A673 (cell line): Measurements from ENCODE around the gene KANTR. TPM values are rescaled to one million over a fixed set of nuclear protein-coding genes. Genes with fewer than 3 reads are reported as not detected.
A peak's percentile ranks its signal among the peaks of the same experiment; 100 is the strongest.

Experiments
- BruUV-seq: library from RNA; stranded (reverse); fragments of 400-500 nt; replicated peaks from 2 replicates; lab custom pipeline; 2021; lab: Mats Ljungman, UMichigan
- CTCF ChIA-PET: fragments of 300-600 bp; sonication (Branson Sonifier 250); formaldehyde crosslinking; loops from one replicate; lab custom pipeline; 2022; ENCODE audit warnings: antibody characterized with exemption; lab: Charles Lee
- POLR2A ChIA-PET: fragments of 300-600 bp; sonication (Branson Sonifier 250); formaldehyde crosslinking; loops from one replicate; lab custom pipeline; 2022; ENCODE audit warnings: antibody characterized with exemption; ENCODE audit not compliant: low non-redundant PET; lab: Charles Lee
- DNase-seq: peaks from one replicate; pipeline ENCODE4 v3.0.0-alpha.2; 2015; ENCODE audit warnings: low spot score
- H3K27ac ChIP-seq: fragments of 200-600 bp; sonication (generic); 2 replicates; pipeline ENCODE4 v1.5.1; 2016; ENCODE audit warnings: mixed run types, low read depth, mild to moderate bottlenecking, mixed read lengths, antibody characterized with exemption, low read length; ENCODE audit not compliant: poor library complexity, severe bottlenecking
- H3K27me3 ChIP-seq: fragments of 200-600 bp; sonication (generic); replicated peaks from 2 replicates; pipeline ENCODE4 v1.6.1; 2017; ENCODE audit warnings: mixed run types, low read depth, mild to moderate bottlenecking, mixed read lengths, antibody characterized with exemption, low read length; ENCODE audit not compliant: insufficient read depth, poor library complexity
- H3K36me3 ChIP-seq: fragments of 200-600 bp; sonication (generic); 2 replicates; pipeline ENCODE4 v1.6.1; 2016; ENCODE audit warnings: mixed run types, mild to moderate bottlenecking, mixed read lengths, antibody characterized with exemption, low read length; ENCODE audit not compliant: insufficient read depth, poor library complexity, severe bottlenecking
- H3K4me1 ChIP-seq: fragments of 200-600 bp; sonication (generic); 2 replicates; pipeline ENCODE4 v1.6.1; 2017; ENCODE audit warnings: mixed run types, mild to moderate bottlenecking, mixed read lengths, antibody characterized with exemption, low read length; ENCODE audit not compliant: insufficient read depth, poor library complexity, severe bottlenecking
- H3K4me3 ChIP-seq: fragments of 200-600 bp; sonication (generic); 2 replicates; pipeline ENCODE4 v1.5.1; 2016; ENCODE audit warnings: low read depth, mixed run types, mild to moderate bottlenecking, mixed read lengths, low read length; ENCODE audit not compliant: poor library complexity, severe bottlenecking
- H3K9me3 ChIP-seq: fragments of 200-600 bp; sonication (generic); 2 replicates; pipeline ENCODE4 v1.6.1; 2016; ENCODE audit warnings: mixed run types, low read depth, mild to moderate bottlenecking, mixed read lengths, antibody characterized with exemption, low read length; ENCODE audit not compliant: poor library complexity, severe bottlenecking
- CTCF ChIP-seq: fragments of 300-800, 200-600 bp; sonication (generic); conservative IDR thresholded peaks from 2 replicates; pipeline ENCODE4 v1.5.1; 2017; ENCODE audit warnings: low read depth, mild to moderate bottlenecking, antibody characterized with exemption, low read length, moderate library complexity, mixed read lengths
- EZH2 ChIP-seq: fragments of 200-600 bp; sonication (generic); IDR thresholded peaks from 2 replicates; pipeline ENCODE4 v1.6.1; 2017; ENCODE audit warnings: borderline replicate concordance, low read depth, mild to moderate bottlenecking, mixed read lengths, antibody characterized with exemption, low read length; ENCODE audit not compliant: poor library complexity, severe bottlenecking
- intact Hi-C: fragments of 100-400 bp; cut with micrococcal nuclease; formaldehyde crosslinking; loops from one replicate; pipeline ENCODE4 v1.10.0; 2022; ENCODE audit not compliant: unreplicated experiment
- total RNA-seq: library from RNA; stranded (reverse); gene quantifications from 2 replicates; pipeline ENCODE4 v1.2.3, GENCODE V29; 2021

The KANTR gene
- total RNA-seq, 1 experiment from 2014 or later: 15.4 TPM

GRCh38 chrX:53094582-53094905, 602 bp downstream of the KANTR start:
- intact Hi-C loops: no loop called here
- POLR2A ChIA-PET: no interaction called here
- BruUV-seq: TSS peak; percentile 47

GRCh38 chrX:53095796-53096195, 1.9 kb downstream of the KANTR start:
- peaks cover 5% of the 10 kb centered on the region for H3K4me1 ChIP-seq
- ChIA-PET CTCF (interaction anchor here (0.6 kb wide), 1 partner anchor 235 kb away, joined by 3 read pairs; no protein-coding TSS in a partner anchor), POLR2A (no interaction called here)
- no peak for DNase-seq
- no peaks in the 10 kb centered on the region for H3K27me3 ChIP-seq
- no peak overlapping the region for H3K4me3 ChIP-seq
- no peaks in the 10 kb centered on the region for H3K9me3 ChIP-seq
- no peaks in the 10 kb centered on the region for H3K36me3 ChIP-seq
- no peak overlapping the region for H3K27ac ChIP-seq
- TF ChIP-seq CTCF (no peak), EZH2 (no peak)
- intact Hi-C loops: no loop called here
- no TSS peak for BruUV-seq

More at GRCh38 chrX:53094582-53094905, 602 bp downstream of the KANTR start:
- Histone ChIP-seq H3K36me3 (no peaks in the 10 kb centered on the region), H3K27ac (peak overlapping the region; percentile 87), H3K9me3 (no peaks in the 10 kb centered on the region), H3K27me3 (no peaks in the 10 kb centered on the region), H3K4me1 (peaks cover 5% of the 10 kb centered on the region), H3K4me3 (peak overlapping the region; percentile 65)
- CTCF ChIA-PET: interaction anchor here (1.1 kb wide), 1 partner anchor 96 kb away, joined by 3 read pairs; no protein-coding TSS in a partner anchor
- DNase-seq: no peak
- no peak for TF ChIP-seq CTCF
- no peak for TF ChIP-seq EZH2

GRCh38 chrX:53114864-53115549, 21.1 kb downstream of the KANTR start:
- H3K27me3 ChIP-seq: no peaks in the 10 kb centered on the region
- no peak overlapping the region for H3K4me3 ChIP-seq
- BruUV-seq: no TSS peak
- DNase-seq: no peak
- ChIA-PET CTCF (no interaction called here), POLR2A (no interaction called here)
- no peaks in the 10 kb centered on the region for H3K36me3 ChIP-seq
- no peaks in the 10 kb centered on the region for H3K9me3 ChIP-seq
- H3K4me1 ChIP-seq: no peaks in the 10 kb centered on the region
- TF ChIP-seq CTCF (no peak), EZH2 (no peak)
- H3K27ac ChIP-seq: no peak overlapping the region
- intact Hi-C loops: no loop called here
